BE2C (cell line): ENCODE measurements around the gene NR4A3. TPM values are rescaled to one million over a fixed set of nuclear protein-coding genes. Genes with fewer than 3 reads are reported as not detected.
A peak's percentile ranks its signal among the peaks of the same experiment; 100 is the strongest.
"Not testable (repeated sequence)": the region's sequence is repeated elsewhere in the genome, so short reads cannot be mapped to it uniquely, and the experiment has no call there.

ENCODE experiments used
- DNase-seq: peaks from one replicate; pipeline ENCODE4 v3.0.0-alpha.2; 2020
- H3K27me3 ChIP-seq: fragments of 250-450 bp; sonication (Bioruptor Pico); 2 replicates; pipeline ENCODE4 v1.5.1; 2020; ENCODE audit warnings: mild to moderate bottlenecking
- H3K36me3 ChIP-seq: fragments of 250-450 bp; sonication (Bioruptor Pico); 2 replicates; pipeline ENCODE4 v1.5.1; 2020; ENCODE audit warnings: mild to moderate bottlenecking
- H3K4me1 ChIP-seq: fragments of 250-450 bp; sonication (Bioruptor Pico); 2 replicates; pipeline ENCODE4 v1.5.1; 2020
- H3K4me3 ChIP-seq: 2 replicates; pipeline ENCODE4 v1.5.1; 2011; ENCODE audit warnings: low read depth, low read length
- H3K9me3 ChIP-seq: fragments of 250-450 bp; sonication (Bioruptor Pico); 2 replicates; pipeline ENCODE4 v1.5.1; 2020
- polyA plus RNA-seq: library from polyadenylated mRNA; unstranded; fragments of >200 nt; gene quantifications from one replicate; pipeline ENCODE4 v1.2.1, GENCODE V29; 2012; ENCODE audit warnings: low read depth, missing spikeins; ENCODE audit not compliant: insufficient read length, insufficient read depth
- TF ChIP-seq, protein P1 (sequence below): IDR thresholded peaks from 2 replicates; pipeline ENCODE4 v1.5.1; 2012; ENCODE audit warnings: mild to moderate bottlenecking, low read depth, low read length

NR4A3 gene
- polyA plus RNA-seq: 0.11 TPM

DNA sequence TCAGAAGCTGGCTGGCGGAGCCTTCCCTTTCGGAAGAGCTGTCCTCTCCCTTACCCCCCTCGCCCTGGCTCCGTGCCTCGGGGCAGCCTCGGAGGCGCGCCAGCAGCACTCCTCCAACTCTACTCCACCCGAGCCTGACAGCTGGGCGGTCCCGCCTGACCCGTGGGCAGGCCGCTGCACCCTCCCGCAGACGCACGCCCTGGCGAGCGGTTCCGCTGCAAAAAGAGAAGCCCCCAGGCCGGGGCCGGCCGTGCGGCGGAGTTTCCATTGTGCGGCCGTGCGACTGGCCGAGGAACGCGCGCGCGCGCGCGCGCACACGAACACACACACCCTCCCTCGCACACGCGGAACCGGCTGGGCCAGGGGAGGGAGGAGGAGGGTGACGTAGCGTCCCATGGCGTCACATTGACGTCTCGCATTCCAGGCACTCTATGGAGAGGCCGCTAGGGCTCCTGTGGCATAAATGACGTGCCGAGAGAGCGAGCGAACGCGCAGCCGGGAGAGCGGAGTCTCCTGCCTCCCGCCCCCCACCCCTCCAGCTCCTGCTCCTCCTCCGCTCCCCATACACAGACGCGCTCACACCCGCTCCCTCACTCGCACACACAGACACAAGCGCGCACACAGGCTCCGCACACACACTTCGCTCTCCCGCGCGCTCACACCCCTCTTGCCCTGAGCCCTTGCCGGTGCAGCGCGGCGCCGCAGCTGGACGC, at the start of gene NR4A3:
Gene NR4A3, plus strand, starts transcription at position 490 of the 713 bp plus-strand sequence. CDS start 6,158 bp downstream, outside the sequence.
- TF ChIP-seq, protein P1, sequence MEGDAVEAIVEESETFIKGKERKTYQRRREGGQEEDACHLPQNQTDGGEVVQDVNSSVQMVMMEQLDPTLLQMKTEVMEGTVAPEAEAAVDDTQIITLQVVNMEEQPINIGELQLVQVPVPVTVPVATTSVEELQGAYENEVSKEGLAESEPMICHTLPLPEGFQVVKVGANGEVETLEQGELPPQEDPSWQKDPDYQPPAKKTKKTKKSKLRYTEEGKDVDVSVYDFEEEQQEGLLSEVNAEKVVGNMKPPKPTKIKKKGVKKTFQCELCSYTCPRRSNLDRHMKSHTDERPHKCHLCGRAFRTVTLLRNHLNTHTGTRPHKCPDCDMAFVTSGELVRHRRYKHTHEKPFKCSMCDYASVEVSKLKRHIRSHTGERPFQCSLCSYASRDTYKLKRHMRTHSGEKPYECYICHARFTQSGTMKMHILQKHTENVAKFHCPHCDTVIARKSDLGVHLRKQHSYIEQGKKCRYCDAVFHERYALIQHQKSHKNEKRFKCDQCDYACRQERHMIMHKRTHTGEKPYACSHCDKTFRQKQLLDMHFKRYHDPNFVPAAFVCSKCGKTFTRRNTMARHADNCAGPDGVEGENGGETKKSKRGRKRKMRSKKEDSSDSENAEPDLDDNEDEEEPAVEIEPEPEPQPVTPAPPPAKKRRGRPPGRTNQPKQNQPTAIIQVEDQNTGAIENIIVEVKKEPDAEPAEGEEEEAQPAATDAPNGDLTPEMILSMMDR: peak; percentile 33
- no peaks in the 10 kb centered on the region; the same call in none of the 2 replicates for H3K4me1 ChIP-seq
- H3K9me3 ChIP-seq: no peaks in the 10 kb centered on the region
- no peaks in the 10 kb centered on the region for H3K36me3 ChIP-seq
- H3K27me3 ChIP-seq: peaks cover 33% of the 10 kb centered on the region
- peak within 1 kb of the TSS; percentile 85 for H3K4me3 ChIP-seq
- DNase-seq: peak; percentile 96

DNA sequence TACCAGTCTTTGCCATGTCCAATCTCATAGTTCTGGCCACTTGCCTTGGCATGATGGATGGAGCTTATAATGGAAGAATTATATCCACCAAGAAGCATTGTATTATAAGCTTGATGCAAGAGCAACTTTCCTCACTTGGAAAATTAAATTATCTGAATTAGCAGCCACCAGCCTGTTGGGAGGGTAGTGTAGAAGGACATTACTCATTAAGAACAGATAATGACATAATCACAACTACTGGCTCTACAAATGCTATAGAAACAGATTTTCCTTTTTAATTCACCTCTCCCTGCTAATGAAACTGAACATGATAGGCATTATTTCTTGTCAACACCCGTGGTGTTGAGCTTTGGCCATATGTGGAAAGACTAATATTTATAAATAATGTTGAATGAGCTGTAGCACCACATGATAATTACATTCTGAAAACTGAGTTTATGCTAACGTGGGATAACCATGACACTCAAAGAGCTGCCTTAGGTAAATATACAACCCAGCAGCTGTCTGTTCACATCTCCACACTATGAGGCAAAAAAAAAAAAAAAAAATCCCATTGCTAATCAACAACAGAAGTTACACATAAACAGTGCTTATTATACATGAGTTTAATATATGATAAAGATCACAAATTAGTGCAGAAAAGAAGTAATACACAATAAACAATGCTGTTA, 48.1 kb upstream of the NR4A3 start:
- TF ChIP-seq, protein P1: no peak
- H3K4me3 ChIP-seq: no peak overlapping the region
- no peaks in the 10 kb centered on the region for H3K36me3 ChIP-seq
- H3K27me3 ChIP-seq: no peaks in the 10 kb centered on the region
- no peak for DNase-seq
- no peaks in the 10 kb centered on the region for H3K9me3 ChIP-seq
- peaks cover 4% of the 10 kb centered on the region; the same call in 1 of the 2 replicates for H3K4me1 ChIP-seq

DNA sequence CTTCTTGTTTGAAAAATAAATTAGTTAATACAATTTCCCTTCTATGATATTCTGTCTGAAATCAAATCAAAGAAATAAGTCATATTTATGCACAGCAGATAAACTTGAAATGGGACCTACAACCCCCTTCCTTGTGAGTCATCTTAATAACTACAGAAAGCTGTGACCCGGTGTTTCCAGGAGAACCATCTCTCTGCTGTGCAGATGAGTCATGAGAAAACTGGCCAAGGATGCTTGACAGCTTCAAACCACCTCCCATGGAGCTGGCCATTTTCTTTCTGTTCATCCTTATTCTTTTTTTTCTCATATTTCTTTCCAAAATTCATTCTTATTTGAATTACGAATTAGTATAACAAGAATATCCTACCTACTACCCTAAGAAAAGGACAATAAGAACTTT, 43.4 kb upstream of the NR4A3 start:
- no peaks in the 10 kb centered on the region for H3K36me3 ChIP-seq
- TF ChIP-seq, protein P1: no peak
- H3K4me1 ChIP-seq: peaks cover 3% of the 10 kb centered on the region; the same call in 1 of the 2 replicates
- H3K4me3 ChIP-seq: no peak overlapping the region
- no peaks in the 10 kb centered on the region for H3K9me3 ChIP-seq
- DNase-seq: no peak
- no peaks in the 10 kb centered on the region for H3K27me3 ChIP-seq

DNA sequence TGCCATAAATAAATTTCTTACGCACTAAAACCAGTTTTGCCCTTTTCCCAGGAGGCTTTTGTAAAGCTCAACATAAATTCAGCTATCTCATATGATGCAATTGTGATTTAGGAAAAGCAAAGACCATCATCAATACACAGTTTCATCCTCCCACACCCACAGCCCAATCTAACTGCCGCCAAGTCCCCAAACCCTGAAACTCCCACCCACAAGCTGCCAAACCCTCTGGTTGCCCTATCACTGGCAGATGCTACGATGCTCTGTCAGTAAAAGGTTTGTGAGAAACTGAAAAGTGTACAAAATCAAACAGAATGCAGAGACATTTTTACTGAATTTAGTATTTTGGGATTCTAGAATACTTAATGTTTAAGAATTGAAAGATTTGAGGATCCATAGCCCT, 42.8 kb upstream of the NR4A3 start:
- no peaks in the 10 kb centered on the region for H3K36me3 ChIP-seq
- no peaks in the 10 kb centered on the region for H3K9me3 ChIP-seq
- H3K4me3 ChIP-seq: no peak overlapping the region
- no peak for DNase-seq
- no peaks in the 10 kb centered on the region for H3K27me3 ChIP-seq
- TF ChIP-seq, protein P1: no peak
- H3K4me1 ChIP-seq: no peaks in the 10 kb centered on the region

DNA sequence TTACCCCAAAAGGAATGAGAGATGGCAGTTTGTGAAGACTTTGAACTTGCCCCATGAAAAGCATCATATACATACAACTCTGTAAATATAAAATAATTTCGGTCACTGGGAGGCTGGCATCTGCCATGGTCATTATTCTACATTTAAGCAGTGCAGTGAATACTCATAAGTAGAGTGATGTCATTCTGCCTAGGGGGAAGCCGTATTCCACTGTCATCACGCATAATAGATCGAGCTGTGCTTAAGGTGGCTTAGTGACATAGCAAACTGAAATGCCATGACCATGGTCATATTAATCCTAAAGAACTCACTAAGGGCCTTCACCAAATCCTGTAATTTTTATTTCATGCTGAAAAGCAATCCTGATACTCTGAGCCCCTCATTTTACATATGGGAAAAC, 42.4 kb upstream of the NR4A3 start:
- H3K9me3 ChIP-seq: no peaks in the 10 kb centered on the region
- TF ChIP-seq, protein P1: no peak

DNA sequence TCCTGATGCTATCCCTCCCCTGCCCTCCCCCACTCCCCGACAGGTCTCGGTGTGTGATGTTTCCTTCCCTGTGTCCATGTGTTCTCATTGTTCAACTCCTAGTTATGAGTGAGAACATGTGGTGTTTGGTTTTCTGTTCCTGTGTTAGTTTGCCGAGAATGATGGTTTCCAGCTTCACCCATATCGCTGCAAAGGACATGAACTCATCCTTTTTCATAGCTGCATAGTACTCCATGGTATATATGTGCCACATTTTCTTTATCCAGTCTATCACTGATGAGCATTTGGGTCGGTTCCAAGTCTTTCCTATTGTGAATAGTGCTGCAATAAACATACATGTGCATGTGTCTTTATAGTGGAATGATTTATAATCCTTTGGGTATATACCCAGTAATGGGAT, 39.3 kb upstream of the NR4A3 start:
- H3K9me3 ChIP-seq, H3K4me1 ChIP-seq, H3K27me3 ChIP-seq, H3K4me3 ChIP-seq, H3K36me3 ChIP-seq, DNase-seq: not testable (repeated sequence)

More for the DNA sequence above, 42.4 kb upstream of the NR4A3 start:
- H3K4me1 ChIP-seq: no peaks in the 10 kb centered on the region
- H3K27me3 ChIP-seq: no peaks in the 10 kb centered on the region
- no peaks in the 10 kb centered on the region for H3K36me3 ChIP-seq
- no peak overlapping the region for H3K4me3 ChIP-seq
- no peak for DNase-seq
